HG03520 (cell line): ENCODE results near the gene INHBB.
A peak's percentile ranks its signal among the peaks of the same experiment; 100 is the strongest.
"Not testable (repeated sequence)": the region's sequence is repeated elsewhere in the genome, so short reads cannot be mapped to it uniquely, and the experiment has no call there.

Experiments used
- ATAC-seq: cut with Tn5 transposase; IDR thresholded peaks from one replicate; pipeline ENCODE4 v1.9.1; 2021; ENCODE audit warnings: mild to moderate bottlenecking, moderate library complexity; ENCODE audit not compliant: unreplicated experiment

The INHBB gene

GRCh38 chr2:120346026-120346666 lies at the start of gene INHBB:
TSS of gene INHBB (plus strand) at chr2:120346136. CDS start at chr2:120346189, 53 bp downstream.
- ATAC-seq: no peak

- no peak for ATAC-seq
Observed at GRCh38 chr2:120298173-120298835, 47.6 kb upstream of the INHBB start.

- ATAC-seq: no peak
Observed at GRCh38 chr2:120299004-120299403, 46.9 kb upstream of the INHBB start.

- no peak for ATAC-seq
Observed at GRCh38 chr2:120299561-120299960, 46.4 kb upstream of the INHBB start.

DNA sequence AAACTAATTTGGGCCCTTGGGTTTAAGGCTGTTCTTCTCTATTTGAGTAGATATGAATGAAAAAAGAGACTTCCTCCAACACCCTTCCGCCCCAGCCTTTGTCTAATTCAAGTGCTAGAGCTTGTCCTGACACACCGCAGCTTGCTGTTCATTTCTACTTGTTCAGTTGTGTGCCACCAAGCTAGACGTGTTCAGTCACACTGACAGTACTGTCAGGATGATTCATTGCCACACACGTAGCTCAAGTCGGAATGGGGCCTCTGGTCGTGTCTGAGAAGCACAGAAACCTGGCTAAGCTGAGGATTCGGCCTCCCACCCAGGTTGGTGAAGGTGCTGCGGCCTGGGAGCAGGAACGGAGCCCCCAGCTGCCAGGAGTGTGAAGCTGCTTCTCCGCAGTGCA lies 45.6 kb upstream of the INHBB start:
- ATAC-seq: no peak

DNA sequence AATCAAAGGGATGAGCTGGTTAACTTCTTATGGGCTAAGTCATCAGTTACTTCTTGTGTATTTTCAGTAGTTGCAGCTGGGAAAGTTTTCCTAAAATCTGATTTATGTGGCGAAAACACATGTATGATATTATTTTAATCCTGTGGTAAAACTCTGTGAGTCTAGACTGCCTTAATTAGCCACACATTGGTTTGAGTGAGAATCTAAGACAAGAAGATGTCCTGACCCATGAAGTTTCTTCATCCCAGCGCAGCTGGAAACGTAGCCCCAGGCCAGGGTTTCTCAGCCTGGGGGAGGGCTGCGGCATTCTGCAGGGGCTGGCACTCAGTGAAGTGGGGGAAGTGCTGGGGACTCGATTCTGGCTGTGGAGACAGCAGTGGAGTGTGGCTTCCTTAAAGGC lies 44.7 kb upstream of the INHBB start:
- no peak for ATAC-seq

DNA sequence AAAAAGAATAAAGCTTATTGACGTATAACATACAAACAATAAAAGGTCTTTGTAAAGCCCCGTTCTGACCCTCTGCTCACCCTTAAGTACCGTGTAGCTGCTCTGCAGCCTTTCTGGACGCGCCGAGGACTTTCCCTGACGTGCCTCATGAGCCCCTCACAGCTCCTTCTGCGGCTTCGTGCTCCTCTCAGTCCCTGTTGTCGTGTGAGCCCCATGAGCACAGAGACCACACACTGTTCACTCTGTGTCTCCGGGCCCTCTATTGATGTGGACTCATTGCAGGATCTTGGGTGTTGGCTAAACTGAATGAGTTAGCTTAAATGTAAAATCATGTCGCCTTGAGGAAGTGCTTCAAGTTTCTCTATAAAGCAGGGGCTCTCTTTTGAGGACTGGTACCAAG lies 43.6 kb upstream of the INHBB start:
- peak; percentile 71 for ATAC-seq

- no peak for ATAC-seq
Observed at GRCh38 chr2:120303177-120303576, 42.8 kb upstream of the INHBB start.

- ATAC-seq: no peak
Observed at GRCh38 chr2:120305296-120305695, 40.6 kb upstream of the INHBB start.

GRCh38 chr2:120305937-120306490 lies 39.9 kb upstream of the INHBB start:
- no peak for ATAC-seq

DNA sequence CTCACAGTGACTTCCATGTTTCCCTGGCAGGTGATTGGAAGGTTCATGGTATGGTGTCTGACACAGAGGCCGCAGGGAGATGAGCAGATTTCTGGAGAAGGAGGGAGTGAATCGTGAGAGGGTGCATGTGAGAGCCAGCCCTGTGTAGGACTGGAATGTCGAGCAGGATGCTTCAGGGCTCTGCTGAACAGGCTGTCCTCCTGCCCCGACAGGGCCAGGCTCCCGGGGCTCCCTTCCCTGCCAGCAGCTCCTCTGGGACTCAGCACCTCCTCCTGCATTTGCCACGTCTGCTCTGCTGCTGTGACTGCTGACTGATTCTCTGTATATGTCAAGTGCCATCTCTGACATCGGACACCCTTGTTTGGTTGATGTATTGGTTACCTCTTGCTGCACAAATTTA lies 38.5 kb upstream of the INHBB start:
- no peak for ATAC-seq

DNA sequence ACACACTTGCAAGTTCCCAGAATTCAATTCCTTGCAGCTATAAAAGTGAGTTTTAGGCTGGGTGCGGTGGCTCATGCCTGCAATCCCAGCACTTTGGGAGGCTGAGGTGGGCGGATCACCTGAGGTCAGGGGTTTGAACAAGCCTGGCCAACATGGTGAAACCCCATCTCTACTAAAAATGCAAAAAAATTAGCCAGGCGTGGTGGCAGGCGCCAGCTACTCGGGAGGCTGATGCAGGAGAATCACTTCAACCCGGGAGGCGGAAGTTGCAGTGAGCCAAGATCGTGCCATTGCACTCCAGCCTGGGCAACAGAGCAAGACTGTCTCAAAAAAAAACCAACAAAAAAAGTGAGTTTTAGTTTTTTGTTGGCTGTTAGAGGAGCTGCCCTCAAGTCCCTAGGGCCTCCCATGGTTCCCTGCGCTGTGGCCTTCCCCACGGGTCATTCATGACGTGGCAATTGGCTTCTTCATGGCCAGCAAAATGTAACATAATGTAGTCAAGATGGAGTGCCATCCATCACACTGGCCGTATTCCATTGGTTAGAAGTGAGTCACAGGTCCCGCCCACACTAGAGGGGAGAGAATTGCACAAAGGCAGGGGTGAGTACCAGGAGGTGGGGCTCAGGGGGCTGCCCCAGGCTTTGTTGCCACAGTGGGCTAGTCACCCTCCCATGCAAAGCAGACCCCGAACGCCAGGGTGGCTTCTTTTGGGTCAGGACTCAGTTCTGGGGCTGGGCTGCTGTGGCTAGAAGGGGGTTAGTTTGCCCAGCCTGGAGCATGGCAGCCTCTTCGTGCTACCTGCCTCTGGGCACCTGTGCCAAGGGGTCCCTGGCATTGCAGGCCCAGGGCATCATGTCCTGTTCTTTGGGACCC lies 37.7 kb upstream of the INHBB start:
- no peak for ATAC-seq

DNA sequence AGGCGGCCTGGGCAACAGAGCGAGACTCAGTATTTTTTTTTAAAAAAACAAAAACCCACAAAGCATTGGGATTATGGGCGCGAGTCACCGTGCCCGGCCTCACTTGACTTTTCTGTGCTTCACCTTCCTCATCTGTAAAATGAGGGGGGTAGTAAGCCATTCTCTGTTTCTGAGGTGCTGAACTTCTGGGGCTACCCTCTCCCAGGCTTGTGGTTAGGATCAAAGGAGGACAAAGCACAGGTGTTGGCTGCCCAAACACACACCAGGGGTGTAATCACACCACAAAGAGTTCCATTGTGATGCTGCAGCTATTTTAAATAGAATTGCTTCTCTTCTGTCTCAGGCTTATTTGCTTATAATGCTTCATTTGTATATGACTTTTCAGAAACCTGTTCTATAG lies 35.8 kb upstream of the INHBB start:
- peak; percentile 76 for ATAC-seq

GRCh38 chr2:120310841-120311240 lies 35.1 kb upstream of the INHBB start:
- not testable (repeated sequence) for ATAC-seq

- ATAC-seq: no peak
Observed at GRCh38 chr2:120312076-120312475, 33.9 kb upstream of the INHBB start.

DNA sequence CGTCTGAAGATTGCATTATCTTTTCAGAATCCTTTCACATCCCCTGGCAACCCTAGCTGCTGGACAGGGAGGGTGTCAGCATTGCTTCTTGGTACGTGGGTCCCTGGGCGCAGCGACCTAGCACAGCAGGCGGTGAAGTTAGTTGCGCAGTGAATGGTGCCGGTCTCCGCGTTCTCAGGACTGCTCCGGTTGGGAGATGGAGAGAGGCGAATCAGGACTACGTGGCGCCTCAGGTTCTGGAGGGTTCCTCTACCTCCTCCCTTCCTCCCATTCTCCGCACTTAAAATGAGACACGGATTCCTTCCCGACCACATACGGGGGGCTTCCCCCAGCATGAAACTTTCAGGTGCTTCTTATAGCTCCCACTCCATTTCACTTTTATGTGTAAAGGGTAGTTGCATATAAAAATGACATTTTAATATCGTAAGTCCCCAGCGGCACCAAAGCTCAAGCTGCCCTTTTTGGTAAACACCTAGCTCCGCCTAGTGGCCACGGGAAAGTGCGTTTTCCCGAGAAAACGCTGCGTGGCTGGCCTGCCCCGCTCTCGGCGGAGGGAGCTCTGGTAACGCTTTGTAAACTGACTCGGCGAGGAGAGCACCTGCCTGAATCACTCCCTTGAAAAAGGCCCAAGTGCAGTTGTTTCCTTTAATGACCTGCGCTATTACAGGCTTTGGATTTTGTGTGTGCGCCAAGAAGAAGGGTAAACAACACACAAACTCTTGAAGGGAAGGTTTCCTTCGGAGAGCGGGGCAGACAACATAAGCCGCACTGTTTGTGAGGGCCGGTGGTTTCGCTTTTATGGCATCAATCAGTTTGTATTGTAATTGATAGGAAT lies 32.9 kb upstream of the INHBB start:
- ATAC-seq: peak; percentile 33

GRCh38 chr2:120313695-120314615 lies 32.0 kb upstream of the INHBB start:
- no peak for ATAC-seq

DNA sequence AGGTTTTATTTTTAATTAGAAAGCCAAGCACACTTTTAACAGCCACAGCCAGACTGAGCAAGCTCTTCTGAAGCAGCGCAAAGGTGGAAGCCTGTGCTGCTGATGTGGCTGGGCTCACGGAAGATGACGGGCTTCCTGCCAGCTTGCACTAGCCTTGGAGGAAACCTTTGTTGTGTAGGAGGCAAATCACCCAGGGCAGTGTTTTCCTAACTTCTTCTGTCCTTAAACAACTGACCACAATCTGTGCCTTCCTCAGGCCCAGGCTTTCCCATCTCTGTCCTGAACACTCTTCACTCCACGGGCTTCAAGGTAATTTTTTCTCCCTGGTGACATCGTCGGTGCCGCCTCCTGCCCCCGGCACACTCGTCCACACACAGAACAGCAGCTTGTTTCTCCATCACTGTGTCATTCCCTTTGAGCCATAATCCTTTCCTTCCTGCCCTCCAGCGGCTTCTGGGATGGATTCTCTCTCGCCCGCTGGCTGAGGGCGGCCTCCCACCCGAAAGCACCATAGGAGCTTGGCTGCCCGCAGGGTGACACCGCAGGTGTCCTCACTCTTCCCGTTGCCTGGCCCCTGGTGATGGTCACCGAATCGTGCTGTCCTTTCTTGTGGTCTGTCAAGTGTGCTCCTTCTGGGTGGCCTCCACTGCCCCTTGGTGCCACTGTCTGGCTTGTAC lies 31.1 kb upstream of the INHBB start:
- no peak for ATAC-seq
